GM12878 (cell line): ENCODE results near the gene XPO1. TPM values are rescaled to one million over a fixed set of nuclear protein-coding genes. Genes with fewer than 3 reads are reported as not detected.
A peak's percentile ranks its signal among the peaks of the same experiment; 100 is the strongest.

Experiments used
- BCL11A ChIP-seq: IDR thresholded peaks from 2 replicates; pipeline ENCODE4 v1.6.1; 2011; ENCODE audit warnings: low read depth, low read length
- CHD1 ChIP-seq: IDR thresholded peaks from 2 replicates; pipeline ENCODE4 v1.6.1; 2012; ENCODE audit warnings: low read depth, low read length, improper control_type of control experiment
- DPF2 ChIP-seq: fragments of 450-650 bp; IDR thresholded peaks from 2 replicates; pipeline ENCODE4 v1.6.1; 2017; ENCODE audit warnings: mild to moderate bottlenecking
- ELK1 ChIP-seq: IDR thresholded peaks from 2 replicates; pipeline ENCODE4 v1.6.1; 2012; ENCODE audit warnings: low read depth, low read length, improper control_type of control experiment
- ETV6 ChIP-seq, 2 experiments: fragments of 450-650 bp in 1 of 2; IDR thresholded peaks in 1 of 2; conservative IDR thresholded peaks in 1 of 2; 2 replicates each; pipeline ENCODE4 v1.6.1; 2014; ENCODE audit warnings: antibody characterized with exemption in 1 of 2, borderline replicate concordance in 1 of 2, low read depth in 1 of 2, mild to moderate bottlenecking in 1 of 2, moderate library complexity in 1 of 2
- HCFC1 ChIP-seq: fragments of 150-350 bp; IDR thresholded peaks from 2 replicates; pipeline ENCODE4 v1.6.1; 2014; ENCODE audit warnings: low read length
- HDGF ChIP-seq: fragments of 450-650 bp; IDR thresholded peaks from 2 replicates; pipeline ENCODE4 v1.6.1; 2016; ENCODE audit warnings: antibody characterized with exemption
- IRF4 ChIP-seq: IDR thresholded peaks from 2 replicates; pipeline ENCODE4 v1.6.1; 2011; ENCODE audit warnings: low read depth, low read length
- MEF2B ChIP-seq: fragments of 450-650 bp; IDR thresholded peaks from 2 replicates; pipeline ENCODE4 v1.6.1; 2018; ENCODE audit warnings: mild to moderate bottlenecking, moderate library complexity; ENCODE audit not compliant: partially characterized antibody, poor library complexity, severe bottlenecking
- MTA3 ChIP-seq: IDR thresholded peaks from 2 replicates; pipeline ENCODE4 v1.6.1; 2012; ENCODE audit warnings: low read length, inconsistent platforms, borderline replicate concordance
- MXI1 ChIP-seq: fragments of 150-350 bp; IDR thresholded peaks from 2 replicates; pipeline ENCODE4 v1.6.1; 2011; ENCODE audit warnings: low read depth, mild to moderate bottlenecking, inconsistent platforms, low read length, improper control_type of control experiment
- MYB ChIP-seq: fragments of 150-350 bp; IDR thresholded peaks from 2 replicates; pipeline ENCODE4 v1.6.1; 2014; ENCODE audit warnings: mild to moderate bottlenecking, low read depth, low read length, borderline replicate concordance
- NBN ChIP-seq: fragments of 450-650 bp; IDR thresholded peaks from 2 replicates; pipeline ENCODE4 v1.6.1; 2016
- NFXL1 ChIP-seq: fragments of 450-650 bp; IDR thresholded peaks from 2 replicates; pipeline ENCODE4 v1.6.1; 2017; ENCODE audit warnings: antibody characterized with exemption, mild to moderate bottlenecking, borderline replicate concordance
- PAX8 ChIP-seq: fragments of 450-650 bp; IDR thresholded peaks from 2 replicates; pipeline ENCODE4 v1.6.1; 2017; ENCODE audit warnings: mild to moderate bottlenecking, moderate library complexity
- PKNOX1 ChIP-seq: fragments of 450-650 bp; IDR thresholded peaks from 2 replicates; pipeline ENCODE4 v1.6.1; 2016; ENCODE audit warnings: mild to moderate bottlenecking
- RB1 ChIP-seq: fragments of 450-650 bp; formaldehyde crosslinking; IDR thresholded peaks from 2 replicates; pipeline ENCODE4 v1.6.1; 2017; ENCODE audit warnings: mild to moderate bottlenecking, borderline replicate concordance
- RUNX3 ChIP-seq: IDR thresholded peaks from 2 replicates; pipeline ENCODE4 v1.6.1; 2012; ENCODE audit warnings: low read length, inconsistent platforms
- SIX5 ChIP-seq: IDR thresholded peaks from 2 replicates; pipeline ENCODE4 v1.6.1; 2011; ENCODE audit warnings: mild to moderate bottlenecking, low read depth, low read length, moderate library complexity; ENCODE audit not compliant: severe bottlenecking
- TARDBP ChIP-seq: IDR thresholded peaks from 2 replicates; pipeline ENCODE4 v1.6.1; 2016; ENCODE audit warnings: borderline replicate concordance
- TCF7 ChIP-seq: IDR thresholded peaks from 2 replicates; pipeline ENCODE4 v1.6.1; 2014; ENCODE audit warnings: antibody characterized with exemption, borderline replicate concordance
- YY1 ChIP-seq: IDR thresholded peaks from 2 replicates; pipeline ENCODE4 v1.6.1; 2011; ENCODE audit warnings: low read depth, mild to moderate bottlenecking, low read length
- polyA plus RNA-seq, 11 experiments: library from polyadenylated mRNA; depleted of rRNA in 4 of 11; unstranded in 6 of 11; stranded (reverse) in 5 of 11; fragments of >200 nt; fragmentation: Nextera tagmentation in 4 of 11; fragmentation: Illumina TruSeq in 1 of 11; extraction: Ambion mirVana in 4 of 11; extraction: Trizol in 1 of 11; gene quantifications; 1 replicate in 1 of 11; 2 replicates in 10 of 11; pipeline versions ENCODE4 v1.2.1 to v1.2.3, GENCODE V29; 2011 to 2016; ENCODE audit warnings: inconsistent platforms in 2 of 11, missing spikeins in 2 of 11, low read depth in 1 of 11
- total RNA-seq, 4 experiments: library from RNA; depleted of rRNA in 3 of 4; stranded (reverse); fragments of >200 nt in 3 of 4; fragmentation: Illumina TruSeq in 1 of 4; extraction: Trizol in 1 of 4; gene quantifications; 2 replicates each; pipeline versions ENCODE4 v1.2.1 to v1.2.3, GENCODE V29; 2013 to 2021
- TF ChIP-seq, protein P1 (sequence below): IDR thresholded peaks from 2 replicates; pipeline ENCODE4 v1.6.1; 2012; ENCODE audit warnings: mild to moderate bottlenecking, low read depth, low read length
- TF ChIP-seq, protein P2 (sequence below): fragments of 450-650 bp; conservative IDR thresholded peaks from 2 replicates; pipeline ENCODE4 v1.6.1; 2017; ENCODE audit warnings: mild to moderate bottlenecking, moderate library complexity

Gene XPO1
- total and polyA plus RNA-seq, 10 of the 15 experiments (the other 5 are each of a cell fraction or from before 2014, with no cell fraction given): 57.3 to 216 (median 153) TPM

- TF ChIP-seq, protein P1, sequence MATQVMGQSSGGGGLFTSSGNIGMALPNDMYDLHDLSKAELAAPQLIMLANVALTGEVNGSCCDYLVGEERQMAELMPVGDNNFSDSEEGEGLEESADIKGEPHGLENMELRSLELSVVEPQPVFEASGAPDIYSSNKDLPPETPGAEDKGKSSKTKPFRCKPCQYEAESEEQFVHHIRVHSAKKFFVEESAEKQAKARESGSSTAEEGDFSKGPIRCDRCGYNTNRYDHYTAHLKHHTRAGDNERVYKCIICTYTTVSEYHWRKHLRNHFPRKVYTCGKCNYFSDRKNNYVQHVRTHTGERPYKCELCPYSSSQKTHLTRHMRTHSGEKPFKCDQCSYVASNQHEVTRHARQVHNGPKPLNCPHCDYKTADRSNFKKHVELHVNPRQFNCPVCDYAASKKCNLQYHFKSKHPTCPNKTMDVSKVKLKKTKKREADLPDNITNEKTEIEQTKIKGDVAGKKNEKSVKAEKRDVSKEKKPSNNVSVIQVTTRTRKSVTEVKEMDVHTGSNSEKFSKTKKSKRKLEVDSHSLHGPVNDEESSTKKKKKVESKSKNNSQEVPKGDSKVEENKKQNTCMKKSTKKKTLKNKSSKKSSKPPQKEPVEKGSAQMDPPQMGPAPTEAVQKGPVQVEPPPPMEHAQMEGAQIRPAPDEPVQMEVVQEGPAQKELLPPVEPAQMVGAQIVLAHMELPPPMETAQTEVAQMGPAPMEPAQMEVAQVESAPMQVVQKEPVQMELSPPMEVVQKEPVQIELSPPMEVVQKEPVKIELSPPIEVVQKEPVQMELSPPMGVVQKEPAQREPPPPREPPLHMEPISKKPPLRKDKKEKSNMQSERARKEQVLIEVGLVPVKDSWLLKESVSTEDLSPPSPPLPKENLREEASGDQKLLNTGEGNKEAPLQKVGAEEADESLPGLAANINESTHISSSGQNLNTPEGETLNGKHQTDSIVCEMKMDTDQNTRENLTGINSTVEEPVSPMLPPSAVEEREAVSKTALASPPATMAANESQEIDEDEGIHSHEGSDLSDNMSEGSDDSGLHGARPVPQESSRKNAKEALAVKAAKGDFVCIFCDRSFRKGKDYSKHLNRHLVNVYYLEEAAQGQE: peak; percentile 55; the same call in 1 of the 2 replicates
- TF ChIP-seq MEF2B: no peak
- no peak for TF ChIP-seq MYB
- TF ChIP-seq YY1: peak; percentile 83
- 0 out of 2 replicates have a peak, but pooled peaks have one; percentile 24 for TF ChIP-seq RB1
- TF ChIP-seq NFXL1: no peak
- TF ChIP-seq TCF7: no peak
- TF ChIP-seq PAX8: no peak
- no peak for TF ChIP-seq SIX5
- peak; percentile 82 for TF ChIP-seq NBN
- no peak for TF ChIP-seq DPF2
- peak; percentile 98 for TF ChIP-seq MXI1
- peak; percentile 37 for TF ChIP-seq RUNX3
- TF ChIP-seq, protein P2, sequence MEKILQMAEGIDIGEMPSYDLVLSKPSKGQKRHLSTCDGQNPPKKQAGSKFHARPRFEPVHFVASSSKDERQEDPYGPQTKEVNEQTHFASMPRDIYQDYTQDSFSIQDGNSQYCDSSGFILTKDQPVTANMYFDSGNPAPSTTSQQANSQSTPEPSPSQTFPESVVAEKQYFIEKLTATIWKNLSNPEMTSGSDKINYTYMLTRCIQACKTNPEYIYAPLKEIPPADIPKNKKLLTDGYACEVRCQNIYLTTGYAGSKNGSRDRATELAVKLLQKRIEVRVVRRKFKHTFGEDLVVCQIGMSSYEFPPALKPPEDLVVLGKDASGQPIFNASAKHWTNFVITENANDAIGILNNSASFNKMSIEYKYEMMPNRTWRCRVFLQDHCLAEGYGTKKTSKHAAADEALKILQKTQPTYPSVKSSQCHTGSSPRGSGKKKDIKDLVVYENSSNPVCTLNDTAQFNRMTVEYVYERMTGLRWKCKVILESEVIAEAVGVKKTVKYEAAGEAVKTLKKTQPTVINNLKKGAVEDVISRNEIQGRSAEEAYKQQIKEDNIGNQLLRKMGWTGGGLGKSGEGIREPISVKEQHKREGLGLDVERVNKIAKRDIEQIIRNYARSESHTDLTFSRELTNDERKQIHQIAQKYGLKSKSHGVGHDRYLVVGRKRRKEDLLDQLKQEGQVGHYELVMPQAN: peak; percentile 80
- TF ChIP-seq ETV6 (conservative IDR thresholded peaks at IDR 0.05 in 1 of 2, IDR thresholded peaks at IDR 0.05 in 1 of 2; ENCODE audit: borderline replicate concordance in 1 of 2, low read depth in 1 of 2): no peak
- no peak for TF ChIP-seq PKNOX1
- TF ChIP-seq TARDBP: no peak
- TF ChIP-seq IRF4: no peak
- TF ChIP-seq CHD1: no peak
- no peak for TF ChIP-seq ELK1
- TF ChIP-seq BCL11A: 0 out of 2 replicates have a peak, but pooled peaks have one; percentile 3
- no peak for TF ChIP-seq HCFC1
- TF ChIP-seq HDGF: 0 out of 2 replicates have a peak, but pooled peaks have one; percentile 36
- TF ChIP-seq MTA3: 0 out of 2 replicates have a peak, but pooled peaks have one; percentile 12
These were observed 1.4 kb downstream of the XPO1 start (continued) for GRCh38 chr2:61536572-61537276.
